Natural killer cell (primary cell): Measurements from ENCODE around the gene BNIPL. TPM values are rescaled to one million over a fixed set of nuclear protein-coding genes. Genes with fewer than 3 reads are reported as not detected.

Experiments used
- ATAC-seq, 3 donors: fragments of 150-1000 bp in 2 of 3; fragments of 200-7000 bp in 1 of 3; cut with Tn5 transposase; 1 replicate in 1 of 3; 2 replicates in 2 of 3; pipeline ENCODE4 v1.10.0; 2021; ENCODE audit warnings: mild to moderate bottlenecking in 2 of 3, moderate library complexity in 2 of 3
- DNase-seq, 2 donors: peaks; one replicate each; pipeline versions ENCODE4 v3.0.0 to v3.0.0-alpha.2; 2013 to 2021; ENCODE audit warnings: mixed read lengths in 1 of 2
- H3K27ac ChIP-seq: one replicate; pipeline ENCODE4 v1.5.1; 2013; ENCODE audit warnings: mild to moderate bottlenecking, low read length
- H3K27me3 ChIP-seq: one replicate; pipeline ENCODE4 v1.6.1; 2013; ENCODE audit warnings: low read length; ENCODE audit not compliant: control insufficient read depth, insufficient read depth
- H3K36me3 ChIP-seq: one replicate; pipeline ENCODE4 v1.6.1; 2013; ENCODE audit warnings: low read length; ENCODE audit not compliant: control insufficient read depth, insufficient read depth
- H3K4me1 ChIP-seq: one replicate; pipeline ENCODE4 v1.6.1; 2013; ENCODE audit warnings: low read length; ENCODE audit not compliant: control insufficient read depth, insufficient read depth
- H3K4me3 ChIP-seq: one replicate; pipeline ENCODE4 v1.5.1; 2013; ENCODE audit warnings: low read length
- H3K9me3 ChIP-seq: one replicate; pipeline ENCODE4 v1.6.1; 2013; ENCODE audit warnings: low read length; ENCODE audit not compliant: control insufficient read depth, insufficient read depth
- H3K27ac Mint-ChIP-seq, 2 donors: one replicate each; pipeline ENCODE4 v1.8.0; 2022; ENCODE audit warnings: mild to moderate bottlenecking in 2 of 2, mixed read lengths in 2 of 2, moderate library complexity in 1 of 2
- H3K27me3 Mint-ChIP-seq, 2 donors: one replicate each; pipeline ENCODE4 v1.8.0; 2022; ENCODE audit warnings: low read depth in 2 of 2, mixed read lengths in 2 of 2
- H3K36me3 Mint-ChIP-seq: one replicate; pipeline ENCODE4 v1.8.0; 2022; ENCODE audit warnings: mixed read lengths
- H3K4me1 Mint-ChIP-seq, 2 donors: one replicate each; pipeline ENCODE4 v1.8.0; 2022; ENCODE audit warnings: mixed read lengths in 2 of 2
- H3K4me3 Mint-ChIP-seq: one replicate; pipeline ENCODE4 v1.8.0; 2022; ENCODE audit warnings: mild to moderate bottlenecking, moderate library complexity, mixed read lengths
- H3K9me3 Mint-ChIP-seq, 2 donors: one replicate each; pipeline ENCODE4 v1.8.0; 2022; ENCODE audit warnings: mixed read lengths in 2 of 2
- WGBS: methylation state at CpG from one replicate; pipeline ENCODE4 v1.1.7; 2013; ENCODE audit warnings: missing lambda C conversion rate; ENCODE audit not compliant: insufficient coverage; 5-methylcytosine and 5-hydroxymethylcytosine counted together
- intact Hi-C: fragments of 100-400 bp; cut with micrococcal nuclease; formaldehyde crosslinking; loops from one replicate; pipeline ENCODE4 v1.14.2; 2022
- total RNA-seq, 4 donors: library from RNA; stranded (reverse); fragments of 120-200 nt in 1 of 4; gene quantifications; one replicate each; pipeline versions ENCODE4 v1.2.3 to v1.2.4, GENCODE V29; 2013 to 2022
- TF ChIP-seq, protein P1 (sequence below): fragments of 200-600 bp; IDR thresholded peaks from one replicate; pipeline ENCODE4 v1.8.0; 2022; ENCODE audit warnings: antibody characterized with exemption

BNIPL gene
- total RNA-seq, 3 donors from 2014 or later (not counting 1 experiment from before 2014, with no cell fraction given), result 0.28 to 0.39 (median 0.33) TPM

DNA sequence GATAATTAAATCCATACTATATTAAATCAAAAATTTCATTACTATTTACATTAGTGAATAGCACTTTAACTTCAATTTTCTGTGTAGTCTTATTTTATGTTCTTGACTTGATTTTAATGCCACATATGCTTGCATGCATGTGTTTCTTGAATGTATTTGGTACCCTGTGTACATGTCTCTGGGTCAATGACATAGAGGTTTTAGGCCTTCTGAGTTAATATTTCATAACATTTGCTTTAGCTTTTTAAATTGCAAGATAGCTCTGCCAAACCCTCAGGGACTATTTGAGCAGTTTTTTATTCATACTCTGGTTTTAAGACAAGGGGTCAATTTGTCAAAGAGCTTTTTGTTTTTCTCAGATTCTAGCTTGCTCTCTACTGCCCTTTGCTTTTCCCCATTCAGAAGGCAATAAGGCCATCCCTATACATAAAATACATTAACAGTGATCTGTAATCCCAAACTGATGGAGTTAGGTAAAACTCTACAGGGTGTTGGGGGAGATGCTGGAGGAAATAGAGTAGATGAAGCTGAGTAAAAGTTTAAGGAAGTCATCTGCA is 28.8 kb downstream of the BNIPL start:
- Mint-ChIP-seq H3K27ac (no peak overlapping the region), H3K36me3 (no peaks in the 10 kb centered on the region), H3K4me1 (peaks cover 19 to 24% of the 10 kb centered on the region in 2 donors), H3K9me3 (no peaks in the 10 kb centered on the region), H3K27me3 (no peaks in the 10 kb centered on the region), H3K4me3 (no peak overlapping the region)
- H3K27me3 ChIP-seq, result no peaks in the 10 kb centered on the region
- no peak overlapping the region for H3K4me3 ChIP-seq
- H3K4me1 ChIP-seq, result peaks cover 13% of the 10 kb centered on the region
- no peaks in the 10 kb centered on the region for H3K36me3 ChIP-seq
- TF ChIP-seq, protein P1, sequence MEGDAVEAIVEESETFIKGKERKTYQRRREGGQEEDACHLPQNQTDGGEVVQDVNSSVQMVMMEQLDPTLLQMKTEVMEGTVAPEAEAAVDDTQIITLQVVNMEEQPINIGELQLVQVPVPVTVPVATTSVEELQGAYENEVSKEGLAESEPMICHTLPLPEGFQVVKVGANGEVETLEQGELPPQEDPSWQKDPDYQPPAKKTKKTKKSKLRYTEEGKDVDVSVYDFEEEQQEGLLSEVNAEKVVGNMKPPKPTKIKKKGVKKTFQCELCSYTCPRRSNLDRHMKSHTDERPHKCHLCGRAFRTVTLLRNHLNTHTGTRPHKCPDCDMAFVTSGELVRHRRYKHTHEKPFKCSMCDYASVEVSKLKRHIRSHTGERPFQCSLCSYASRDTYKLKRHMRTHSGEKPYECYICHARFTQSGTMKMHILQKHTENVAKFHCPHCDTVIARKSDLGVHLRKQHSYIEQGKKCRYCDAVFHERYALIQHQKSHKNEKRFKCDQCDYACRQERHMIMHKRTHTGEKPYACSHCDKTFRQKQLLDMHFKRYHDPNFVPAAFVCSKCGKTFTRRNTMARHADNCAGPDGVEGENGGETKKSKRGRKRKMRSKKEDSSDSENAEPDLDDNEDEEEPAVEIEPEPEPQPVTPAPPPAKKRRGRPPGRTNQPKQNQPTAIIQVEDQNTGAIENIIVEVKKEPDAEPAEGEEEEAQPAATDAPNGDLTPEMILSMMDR, result no peak
- H3K27ac ChIP-seq, result no peak overlapping the region
- intact Hi-C loops, result no loop called here
- DNase-seq, result no peak
- ATAC-seq, result no peak
- H3K9me3 ChIP-seq, result no peaks in the 10 kb centered on the region

DNA sequence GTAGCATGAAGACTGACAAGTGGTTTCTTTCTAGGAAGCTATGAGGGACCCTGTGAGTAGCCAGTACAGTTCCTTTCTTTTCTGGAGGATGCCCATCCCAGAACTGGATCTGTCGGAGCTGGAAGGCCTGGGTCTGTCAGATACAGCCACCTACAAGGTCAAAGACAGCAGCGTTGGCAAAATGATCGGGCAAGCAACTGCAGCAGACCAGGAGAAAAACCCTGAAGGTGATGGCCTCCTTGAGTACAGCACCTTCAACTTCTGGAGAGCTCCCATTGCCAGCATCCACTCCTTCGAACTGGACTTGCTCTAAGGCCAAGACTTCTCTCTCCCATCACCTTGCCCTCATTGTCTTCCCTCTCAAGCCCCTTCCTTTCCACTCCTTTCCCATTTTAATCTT is 30.8 kb downstream of the BNIPL start:
- H3K27ac ChIP-seq, result no peak overlapping the region
- no peak for ATAC-seq
- Mint-ChIP-seq H3K4me1 (peaks cover 17 to 24% of the 10 kb centered on the region in 2 donors), H3K4me3 (no peak overlapping the region), H3K9me3 (no peaks in the 10 kb centered on the region), H3K36me3 (no peaks in the 10 kb centered on the region), H3K27ac (peak overlapping the region; percentile 58 to 61), H3K27me3 (no peaks in the 10 kb centered on the region)
- TF ChIP-seq, protein P1, result no peak
- H3K36me3 ChIP-seq, result no peaks in the 10 kb centered on the region
- H3K9me3 ChIP-seq, result no peaks in the 10 kb centered on the region
- DNase-seq, result no peak
- WGBS, result 93% methylated on average over 4 of the region's 4 CpGs
- H3K27me3 ChIP-seq, result no peaks in the 10 kb centered on the region
- H3K4me1 ChIP-seq, result peaks cover 16% of the 10 kb centered on the region
- intact Hi-C loops, result no loop called here
- no peak overlapping the region for H3K4me3 ChIP-seq

DNA sequence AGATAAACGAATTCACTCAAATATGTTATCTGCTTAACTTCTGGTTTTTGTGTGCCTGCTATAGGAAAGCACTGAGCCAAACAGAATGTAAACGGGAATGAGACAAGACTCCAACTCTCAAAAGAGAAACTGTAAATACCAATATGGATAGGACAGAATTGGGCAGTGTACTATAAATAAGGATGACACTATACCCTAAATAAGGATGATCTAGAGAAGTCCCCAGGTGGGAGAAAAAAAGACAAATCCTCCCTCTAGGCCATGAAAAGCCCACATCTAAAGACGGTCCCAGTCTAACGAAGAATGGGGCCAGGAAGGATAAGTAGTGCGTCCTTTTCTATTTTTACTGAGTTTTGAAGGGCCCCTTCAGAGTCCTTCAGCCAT is 32.7 kb downstream of the BNIPL start:
- Histone ChIP-seq H3K4me1 (peaks cover 16% of the 10 kb centered on the region), H3K4me3 (no peak overlapping the region), H3K27me3 (no peaks in the 10 kb centered on the region), H3K27ac (no peak overlapping the region), H3K9me3 (no peaks in the 10 kb centered on the region), H3K36me3 (no peaks in the 10 kb centered on the region)
- Mint-ChIP-seq H3K4me3 (peak overlapping the region; percentile 98), H3K27ac (peak overlapping the region; percentile 68 to 99), H3K9me3 (no peaks in the 10 kb centered on the region), H3K36me3 (no peaks in the 10 kb centered on the region), H3K27me3 (no peaks in the 10 kb centered on the region), H3K4me1 (peaks cover 11 to 24% of the 10 kb centered on the region in 2 donors)
- no peak for DNase-seq
- ATAC-seq, result no peak
- intact Hi-C loops, result no loop called here
- WGBS, result 85% methylated on average over 4 of the region's 5 CpGs
- TF ChIP-seq, protein P1, result no peak
